ENCODE measurements around the gene TNFAIP1. TPM values are rescaled to one million over a fixed set of nuclear protein-coding genes. Genes with fewer than 3 reads are reported as not detected.

Gene TNFAIP1
- polyA plus RNA-seq, 1 donor (not counting 4 experiments of a cell fraction or from before 2014, with no cell fraction given) = 84.6 TPM

DNA sequence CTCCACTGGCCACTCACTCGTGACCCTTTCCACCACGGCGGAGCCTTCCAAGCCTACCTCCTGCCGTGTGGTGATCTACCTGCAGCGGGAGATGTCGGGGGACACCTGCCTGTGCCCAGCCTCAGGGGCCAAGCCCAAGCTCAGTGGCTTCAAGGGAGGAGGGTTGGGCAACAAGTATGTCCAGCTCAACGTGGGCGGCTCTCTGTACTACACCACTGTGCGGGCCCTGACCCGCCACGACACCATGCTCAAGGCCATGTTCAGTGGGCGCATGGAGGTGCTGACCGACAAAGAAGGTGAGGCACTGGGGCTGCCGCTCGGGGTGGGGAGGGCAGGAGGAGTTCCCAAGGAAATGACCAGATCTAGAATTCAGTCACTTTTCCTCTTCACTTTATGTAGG is 3.9 kb downstream of the TNFAIP1 start:
- no peak overlapping the region for H3K27ac ChIP-seq (ENCODE audit: control insufficient read depth, insufficient read depth, low read length)
- H2AFZ ChIP-seq (ENCODE audit: control insufficient read depth, low read length) = no peak overlapping the region
- H4K20me1 ChIP-seq (ENCODE audit: control insufficient read depth, extremely low read depth, insufficient read depth, low read length) = peaks cover 18% of the 10 kb centered on the region
- no peak overlapping the region for H3K4me3 ChIP-seq (ENCODE audit: control insufficient read depth in 2 of 3, extremely low read depth in 1 of 3, insufficient read depth in 2 of 3, low read depth in 1 of 3, low read length in 3 of 3)
- H3K9me3 ChIP-seq (ENCODE audit: control insufficient read depth, low read depth, low read length) = no peaks in the 10 kb centered on the region
- peaks cover 10% of the 10 kb centered on the region for H3K9me1 ChIP-seq (ENCODE audit: control insufficient read depth, extremely low read depth, insufficient read depth, low read length)
- FAIRE-seq (no peak), DNase-seq (ENCODE audit: low read depth, low spot score) (no peak)
- H3K36me3 ChIP-seq (ENCODE audit: control insufficient read depth in 2 of 2, extremely low read depth in 1 of 2, insufficient read depth in 2 of 2, low read length in 2 of 2) = peaks cover 39 to 50% of the 10 kb centered on the region in 2 experiments
- H3K4me2 ChIP-seq (ENCODE audit: control insufficient read depth, extremely low read depth, insufficient read depth, low read depth, low read length) = no peak overlapping the region
- peaks cover 49% of the 10 kb centered on the region for H3K79me2 ChIP-seq (ENCODE audit: control insufficient read depth, insufficient read depth, low read length)
- no peaks in the 10 kb centered on the region for H3K27me3 ChIP-seq (ENCODE audit: control insufficient read depth, extremely low read depth, insufficient read depth, low read length)
- H3K4me1 ChIP-seq (ENCODE audit: control insufficient read depth, extremely low read depth, insufficient read depth, low read length) = peaks cover 31% of the 10 kb centered on the region
- H3K9ac ChIP-seq (ENCODE audit: control insufficient read depth, extremely low read depth, insufficient read depth, low read length) = no peak overlapping the region
- no peak for TF ChIP-seq EZH2 (IDR thresholded peaks at IDR 0.05; ENCODE audit: low read length)
- no peak for TF ChIP-seq CTCF (optimal IDR thresholded peaks at IDR 0.05 in 1 of 3, IDR thresholded peaks at IDR 0.05 in 1 of 3, conservative IDR thresholded peaks at IDR 0.05 in 1 of 3; ENCODE audit: extremely low read depth in 1 of 3, insufficient read depth in 2 of 3, low read length in 3 of 3)
- dilution Hi-C loops (cut with MboI; ENCODE audit: extremely low pct_ligation_motif_present, low sequenced_read_pairs) = no loop called here

DNA sequence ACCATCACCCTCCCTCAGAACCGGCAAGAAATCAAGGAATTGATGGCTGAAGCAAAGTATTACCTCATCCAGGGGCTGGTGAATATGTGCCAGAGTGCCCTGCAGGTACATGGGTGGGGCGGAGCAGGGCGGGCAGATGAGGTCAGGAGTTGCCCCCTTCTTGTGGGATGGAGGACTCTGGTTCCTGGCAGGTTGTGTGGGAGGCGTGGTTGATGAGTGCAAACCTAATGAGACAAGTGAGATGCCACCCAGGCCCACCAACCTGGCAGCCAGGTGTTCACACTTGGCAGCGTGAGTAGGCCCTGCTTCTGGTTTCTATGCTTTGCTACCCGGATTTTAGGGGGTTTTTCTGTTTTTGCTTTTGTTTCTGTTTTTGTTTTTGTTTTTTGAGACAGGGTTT is 4.8 kb downstream of the TNFAIP1 start:
- Histone ChIP-seq H3K27me3 (ENCODE audit: control insufficient read depth, extremely low read depth, insufficient read depth, low read length) (no peaks in the 10 kb centered on the region), H3K27ac (ENCODE audit: control insufficient read depth, insufficient read depth, low read length) (no peak overlapping the region), H3K4me1 (ENCODE audit: control insufficient read depth, extremely low read depth, insufficient read depth, low read length) (peaks cover 28% of the 10 kb centered on the region), H2AFZ (ENCODE audit: control insufficient read depth, low read length) (no peak overlapping the region), H3K4me3 (ENCODE audit: control insufficient read depth in 2 of 3, extremely low read depth in 1 of 3, insufficient read depth in 2 of 3, low read depth in 1 of 3, low read length in 3 of 3) (no peak overlapping the region), H3K4me2 (ENCODE audit: control insufficient read depth, extremely low read depth, insufficient read depth, low read depth, low read length) (no peak overlapping the region), H3K9me1 (ENCODE audit: control insufficient read depth, extremely low read depth, insufficient read depth, low read length) (peaks cover 10% of the 10 kb centered on the region), H3K79me2 (ENCODE audit: control insufficient read depth, insufficient read depth, low read length) (peaks cover 44% of the 10 kb centered on the region), H3K36me3 (ENCODE audit: control insufficient read depth in 2 of 2, extremely low read depth in 1 of 2, insufficient read depth in 2 of 2, low read length in 2 of 2) (peaks cover 48 to 55% of the 10 kb centered on the region in 2 experiments), H3K9ac (ENCODE audit: control insufficient read depth, extremely low read depth, insufficient read depth, low read length) (no peak overlapping the region), H3K9me3 (ENCODE audit: control insufficient read depth, low read depth, low read length) (no peaks in the 10 kb centered on the region), H4K20me1 (ENCODE audit: control insufficient read depth, extremely low read depth, insufficient read depth, low read length) (peaks cover 18% of the 10 kb centered on the region)
- TF ChIP-seq EZH2 (IDR thresholded peaks at IDR 0.05; ENCODE audit: low read length) (no peak), CTCF (optimal IDR thresholded peaks at IDR 0.05 in 1 of 3, IDR thresholded peaks at IDR 0.05 in 1 of 3, conservative IDR thresholded peaks at IDR 0.05 in 1 of 3; ENCODE audit: extremely low read depth in 1 of 3, insufficient read depth in 2 of 3, low read length in 3 of 3) (no peak)
- DNase-seq (ENCODE audit: low read depth, low spot score) = no peak
- dilution Hi-C loops (cut with MboI; ENCODE audit: extremely low pct_ligation_motif_present, low sequenced_read_pairs) = no loop called here
- FAIRE-seq = no peak
